DMS53 treated with DMSO at 0.1 percent for 48 hours (cell line): ENCODE results near the gene GPA33.
A peak's percentile ranks its signal among the peaks of the same experiment; 100 is the strongest.

Source experiments
- DNase-seq: peaks from one replicate; lab custom pipeline; 2025; ENCODE audit not compliant: unreplicated experiment; lab: John Stamatoyannopoulos, UW

The GPA33 gene, protein sequence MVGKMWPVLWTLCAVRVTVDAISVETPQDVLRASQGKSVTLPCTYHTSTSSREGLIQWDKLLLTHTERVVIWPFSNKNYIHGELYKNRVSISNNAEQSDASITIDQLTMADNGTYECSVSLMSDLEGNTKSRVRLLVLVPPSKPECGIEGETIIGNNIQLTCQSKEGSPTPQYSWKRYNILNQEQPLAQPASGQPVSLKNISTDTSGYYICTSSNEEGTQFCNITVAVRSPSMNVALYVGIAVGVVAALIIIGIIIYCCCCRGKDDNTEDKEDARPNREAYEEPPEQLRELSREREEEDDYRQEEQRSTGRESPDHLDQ

DNA sequence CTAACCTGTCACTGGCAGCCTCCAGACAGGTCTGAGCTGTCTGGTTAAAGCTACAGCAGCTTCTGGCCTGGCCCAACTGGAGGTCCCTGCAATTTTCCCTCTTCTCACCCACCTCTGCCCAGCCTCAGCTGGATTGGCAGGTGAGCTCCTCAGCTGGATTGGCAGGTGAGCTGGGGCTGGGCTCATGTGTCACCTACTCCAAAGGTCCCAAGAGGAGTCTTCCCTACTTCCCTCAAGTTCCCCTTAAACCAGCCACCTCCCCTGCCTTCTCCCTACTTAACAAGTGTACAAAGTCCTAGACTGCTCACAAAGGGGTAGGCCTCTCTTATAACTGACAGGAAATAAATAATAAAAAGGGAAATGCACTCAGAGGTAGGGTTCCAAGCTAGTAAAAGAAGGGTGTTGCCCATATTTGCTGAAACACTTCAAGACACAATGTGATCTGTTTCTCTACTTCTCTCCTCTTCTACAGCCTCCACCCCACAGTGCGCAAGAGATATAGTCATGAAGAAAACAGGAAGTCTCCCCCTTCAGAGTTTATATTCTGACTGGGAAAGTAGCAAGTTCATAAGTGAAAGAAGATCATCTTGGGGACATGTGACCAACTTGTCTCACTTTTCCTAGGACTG, at the start of gene GPA33:
Gene GPA33, minus strand, starts transcription at position 64 of the 629 bp plus-strand sequence. CDS start 90 bp downstream, outside the sequence.
- no peak for DNase-seq

DNA sequence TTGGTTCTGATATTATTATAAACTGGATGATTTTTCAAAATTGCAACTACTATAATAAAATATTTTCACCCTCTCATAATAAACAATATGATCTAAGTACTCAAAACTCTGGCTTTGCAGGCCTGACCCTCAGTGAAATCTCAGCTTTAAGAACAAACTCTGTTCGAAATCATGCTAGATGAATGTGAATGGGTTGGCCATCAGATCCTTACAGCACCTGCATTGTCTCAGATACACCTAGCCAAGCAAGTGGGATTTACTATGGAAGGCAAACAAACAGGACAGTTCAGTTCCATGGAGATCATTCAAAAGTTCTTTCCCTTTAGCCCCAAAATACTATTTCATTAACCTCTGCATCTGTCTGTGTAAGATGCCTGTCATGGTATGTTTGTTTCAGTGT, 48.5 kb upstream of the GPA33 start:
- no peak for DNase-seq

DNA sequence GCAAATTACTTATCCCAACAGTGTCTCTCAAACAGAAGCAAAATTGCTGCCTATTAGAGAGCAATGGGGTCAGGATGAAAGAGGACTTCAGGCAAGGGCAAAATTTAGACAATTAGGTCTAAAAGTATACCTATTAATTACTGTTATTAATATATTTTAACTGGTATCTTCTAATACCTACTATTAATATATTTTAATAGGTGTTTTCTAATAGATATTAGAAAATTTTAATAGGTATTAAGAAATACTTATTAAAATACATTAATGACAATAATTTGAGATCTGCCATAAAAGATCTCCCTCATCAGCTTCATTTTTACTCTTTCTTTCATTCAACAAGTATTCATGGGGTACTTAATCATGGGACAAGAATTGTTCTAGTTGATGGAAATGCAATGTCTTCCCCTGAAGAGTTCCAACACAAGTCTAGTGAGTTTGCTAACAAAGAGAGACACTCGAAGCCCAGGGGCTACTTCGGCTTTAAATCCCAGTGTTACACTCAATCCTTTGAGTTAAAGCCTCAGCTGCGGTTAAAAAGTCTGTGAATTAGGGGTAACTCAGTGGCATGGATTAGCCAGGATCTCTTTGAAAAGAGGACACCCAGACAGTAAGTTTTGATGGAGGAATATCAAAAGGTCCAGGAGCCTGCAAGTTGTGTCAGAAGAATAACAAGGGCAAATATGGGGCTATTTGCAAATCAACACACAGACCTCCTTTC, 47.8 kb upstream of the GPA33 start:
- DNase-seq, result no peak

DNA sequence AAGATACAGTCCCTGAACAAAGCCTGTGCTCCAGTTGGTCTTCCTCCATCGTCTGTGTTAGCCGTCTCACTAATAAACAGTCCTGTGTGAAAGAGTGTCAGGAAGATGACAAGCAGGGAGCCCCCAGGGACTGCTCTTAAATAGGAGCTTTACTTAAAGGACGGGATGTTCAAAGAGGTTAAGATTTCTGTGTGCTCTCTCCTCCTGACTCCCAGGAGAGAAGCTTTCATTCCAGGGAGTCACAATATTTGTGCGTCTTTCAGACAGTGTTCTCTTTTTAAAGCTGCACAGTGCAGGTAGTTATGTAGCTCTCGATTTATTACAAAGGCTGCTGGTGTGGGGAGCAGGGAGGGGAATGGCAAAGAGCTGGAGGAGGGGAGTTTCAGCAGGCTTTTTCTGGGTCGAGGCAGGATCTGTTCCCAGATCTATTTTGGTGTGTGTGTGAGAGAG, 47.2 kb upstream of the GPA33 start:
- DNase-seq, result no peak

DNA sequence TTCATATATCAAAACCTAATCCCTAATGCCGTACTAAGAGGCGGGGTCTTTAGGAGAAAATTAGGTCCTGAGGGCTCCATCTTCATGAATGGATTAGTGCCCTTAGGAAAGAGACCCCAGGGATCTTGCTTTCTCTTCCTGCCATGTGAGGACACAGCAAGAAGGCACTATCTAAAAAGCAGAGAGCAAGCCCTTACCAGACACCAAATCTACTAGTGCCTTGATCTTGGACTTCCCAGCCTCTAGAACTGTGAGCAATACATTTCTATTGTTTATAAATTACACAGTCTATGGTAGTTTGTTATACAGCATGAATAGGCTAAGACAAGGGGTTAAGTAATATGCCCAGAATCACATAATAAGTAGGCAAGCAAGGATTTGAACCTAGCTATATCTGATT, 46.6 kb upstream of the GPA33 start:
- DNase-seq, result no peak

DNA sequence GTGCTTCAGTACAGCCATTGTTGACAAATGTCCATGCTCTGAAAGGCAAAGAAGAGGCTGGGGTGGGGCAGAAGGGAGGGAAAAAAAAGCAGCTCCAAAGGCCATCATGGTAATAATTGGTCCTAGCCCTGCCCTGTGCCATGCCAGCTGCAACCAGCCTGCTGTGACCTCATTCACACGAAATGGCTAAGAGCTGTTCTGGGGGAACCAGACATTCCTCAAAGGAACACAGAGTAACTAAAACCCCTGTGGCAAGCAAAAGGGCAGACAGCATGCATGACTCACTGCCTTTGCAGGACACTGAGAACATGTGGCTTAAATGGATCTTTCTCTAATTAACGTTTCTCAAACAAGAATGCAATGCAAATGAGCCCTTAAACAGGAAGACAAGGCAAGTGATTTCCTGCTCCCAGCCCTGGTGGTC, 46.0 kb upstream of the GPA33 start:
- DNase-seq, result peak; percentile 52

DNA sequence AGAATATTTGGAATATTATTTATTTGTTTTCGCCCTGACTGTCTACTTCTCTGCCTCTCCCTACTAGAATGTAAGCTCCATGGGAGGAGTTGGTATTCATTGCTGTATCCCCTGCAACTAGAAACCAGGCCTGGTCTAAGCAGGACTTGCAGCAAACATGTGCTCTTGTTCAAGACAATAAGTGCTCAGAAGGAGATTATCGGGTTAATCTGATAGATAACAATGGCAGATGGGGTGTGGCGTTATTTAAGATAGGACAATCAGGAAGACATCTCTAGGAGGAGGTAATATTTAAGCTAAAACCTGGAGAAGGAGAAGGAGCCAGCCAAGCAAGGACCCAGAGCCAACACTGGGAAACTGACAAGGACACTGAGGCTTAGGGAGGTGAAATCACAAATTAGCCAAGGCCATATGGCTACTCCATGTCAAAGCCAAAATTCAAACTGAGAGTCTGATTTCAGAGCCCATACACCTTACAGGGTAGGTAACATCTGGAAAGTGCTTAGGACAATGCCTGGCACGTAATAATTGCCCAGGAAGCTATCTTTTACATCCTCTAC, 45.2 kb upstream of the GPA33 start:
- DNase-seq, result no peak

DNA sequence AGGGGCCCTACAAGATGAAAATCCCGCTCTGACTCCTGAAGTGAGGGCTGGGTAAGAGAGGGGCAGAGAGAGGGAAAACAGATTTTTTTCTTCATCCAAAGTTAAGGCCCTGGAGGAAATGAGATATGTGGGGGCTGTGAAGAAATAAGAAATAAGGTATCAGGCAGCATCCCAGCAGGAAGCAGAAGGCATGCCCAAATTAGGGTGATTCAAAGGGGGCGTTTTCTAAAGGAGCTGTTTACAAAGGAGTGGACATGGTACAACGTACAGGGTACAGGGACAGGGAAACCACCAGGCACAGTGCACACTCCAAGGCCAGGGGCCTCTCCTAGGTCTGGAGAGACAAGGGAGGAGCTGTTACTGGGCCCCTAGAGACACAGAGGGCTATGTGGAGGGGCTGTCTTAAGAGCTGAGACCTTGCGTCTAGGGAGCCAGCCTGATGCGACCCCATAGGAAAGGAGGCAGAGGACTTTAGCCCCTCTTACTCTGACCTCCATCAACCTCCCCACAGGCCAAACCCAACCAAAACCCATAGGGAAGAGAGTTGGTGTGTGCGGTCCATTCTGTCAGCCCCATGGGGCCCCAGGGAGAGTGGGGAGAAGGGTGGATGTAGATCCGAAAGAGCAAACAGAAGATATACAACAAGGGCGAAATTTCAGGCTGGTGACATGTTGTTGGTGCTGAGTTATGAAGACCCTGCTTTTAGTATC, 42.3 kb upstream of the GPA33 start:
- no peak for DNase-seq

DNA sequence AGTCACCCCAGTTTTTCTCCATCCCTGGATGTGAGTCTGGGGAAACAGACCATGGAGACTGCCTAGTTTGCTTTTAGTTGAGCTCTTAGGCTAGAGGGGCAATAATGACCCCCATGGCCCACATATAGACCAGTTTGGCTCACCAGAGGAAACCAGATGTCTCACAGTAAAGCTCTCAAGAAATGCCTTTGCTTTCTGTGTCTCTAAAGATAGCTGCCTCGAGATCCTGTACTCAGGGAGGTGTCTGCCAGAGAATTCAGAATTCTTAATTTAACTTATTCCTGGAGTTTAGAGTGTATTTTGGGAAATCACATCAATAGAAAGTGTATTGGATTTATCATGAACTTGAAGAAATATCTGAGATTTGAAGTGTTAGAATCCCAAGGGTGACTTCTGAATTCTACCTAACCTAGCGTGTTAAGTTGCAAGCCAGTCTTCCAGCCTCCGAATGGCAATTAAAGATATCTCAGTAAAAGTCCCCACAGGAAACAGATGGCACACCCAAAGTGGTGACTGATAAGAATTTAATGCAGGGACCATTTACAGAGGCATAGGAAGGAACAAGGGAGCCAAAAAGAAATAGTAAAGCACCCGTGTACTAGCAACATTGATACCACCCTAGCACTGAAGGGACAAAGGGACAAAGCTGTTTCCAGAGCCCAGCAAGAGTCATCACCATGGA, 40.8 kb upstream of the GPA33 start:
- no peak for DNase-seq

DNA sequence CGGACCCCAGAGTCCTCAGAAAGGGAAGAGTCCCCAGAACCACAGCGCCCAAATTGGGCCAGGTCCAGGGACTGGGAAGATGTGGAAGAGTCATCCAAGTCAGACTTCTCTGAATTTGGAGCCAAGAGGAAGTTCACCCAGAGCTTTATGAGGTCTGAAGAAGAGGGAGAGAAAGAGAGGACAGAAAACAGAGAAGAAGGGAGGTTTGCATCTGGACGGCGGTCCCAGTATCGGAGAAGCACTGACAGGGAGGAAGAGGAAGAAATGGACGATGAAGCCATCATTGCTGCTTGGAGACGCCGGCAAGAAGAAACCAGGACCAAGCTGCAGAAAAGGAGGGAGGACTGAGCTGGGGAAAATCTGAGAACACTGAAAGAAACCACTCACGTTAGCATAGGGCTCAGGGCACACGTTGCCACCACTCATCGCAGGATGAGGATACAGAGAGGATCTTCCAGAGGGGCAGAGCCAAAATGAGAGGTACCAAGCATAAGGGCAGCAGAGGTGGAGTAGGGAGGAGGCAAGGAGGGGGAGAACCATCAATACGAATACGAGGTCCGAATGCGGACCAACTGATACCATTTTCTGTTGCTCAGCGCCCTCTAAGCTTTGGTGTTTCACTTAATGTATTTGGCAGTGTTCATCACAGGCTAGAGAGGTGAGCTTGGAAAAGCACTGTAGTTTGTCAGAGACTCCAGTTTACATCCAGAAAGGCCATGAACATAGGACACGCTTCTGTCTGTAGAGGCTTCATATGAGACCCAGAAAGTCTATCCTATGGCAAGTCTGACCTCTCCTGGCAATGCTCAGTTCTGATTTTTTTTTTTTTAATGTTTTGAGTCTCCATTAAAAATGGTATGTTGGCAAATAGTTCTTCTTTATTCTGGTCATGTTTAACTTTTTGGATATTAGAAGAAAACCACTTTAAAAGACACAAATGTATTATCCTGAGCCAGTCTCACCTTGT, 38.4 kb upstream of the GPA33 start:
- no peak for DNase-seq

DNA sequence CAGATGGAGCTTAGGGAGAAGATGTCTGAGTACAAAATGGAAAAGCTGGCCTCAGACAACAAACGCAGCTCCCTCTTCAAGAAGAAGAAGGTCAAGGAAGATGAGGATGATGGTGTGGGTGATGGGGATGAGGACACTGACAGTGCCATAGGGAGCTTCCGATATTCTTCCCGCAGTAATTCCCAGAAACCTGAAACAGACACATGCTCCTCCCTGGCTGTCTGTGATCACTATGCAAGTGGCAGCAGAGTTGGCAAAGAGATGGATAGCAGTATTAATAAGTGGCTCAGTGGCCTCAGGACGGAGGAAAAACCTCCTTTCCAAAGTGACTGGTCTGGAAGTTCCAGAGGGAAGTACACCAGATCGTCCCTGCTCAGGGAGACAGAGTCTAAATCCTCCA, 37.5 kb upstream of the GPA33 start:
- DNase-seq, result no peak

DNA sequence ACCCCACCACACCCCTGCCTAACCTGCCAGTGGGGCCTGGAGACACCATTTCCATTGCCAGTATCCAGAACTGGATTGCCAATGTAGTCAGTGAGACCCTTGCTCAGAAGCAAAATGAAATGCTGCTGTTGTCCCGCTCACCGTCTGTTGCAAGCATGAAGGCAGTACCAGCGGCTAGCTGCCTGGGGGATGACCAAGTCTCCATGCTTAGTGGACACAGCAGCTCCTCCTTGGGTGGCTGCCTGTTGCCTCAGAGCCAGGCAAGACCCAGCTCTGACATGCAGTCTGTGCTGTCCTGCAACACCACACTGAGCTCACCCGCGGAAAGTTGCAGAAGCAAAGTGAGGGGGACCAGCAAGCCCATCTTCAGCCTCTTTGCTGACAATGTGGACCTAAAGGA, 37.1 kb upstream of the GPA33 start:
- no peak for DNase-seq

DNA sequence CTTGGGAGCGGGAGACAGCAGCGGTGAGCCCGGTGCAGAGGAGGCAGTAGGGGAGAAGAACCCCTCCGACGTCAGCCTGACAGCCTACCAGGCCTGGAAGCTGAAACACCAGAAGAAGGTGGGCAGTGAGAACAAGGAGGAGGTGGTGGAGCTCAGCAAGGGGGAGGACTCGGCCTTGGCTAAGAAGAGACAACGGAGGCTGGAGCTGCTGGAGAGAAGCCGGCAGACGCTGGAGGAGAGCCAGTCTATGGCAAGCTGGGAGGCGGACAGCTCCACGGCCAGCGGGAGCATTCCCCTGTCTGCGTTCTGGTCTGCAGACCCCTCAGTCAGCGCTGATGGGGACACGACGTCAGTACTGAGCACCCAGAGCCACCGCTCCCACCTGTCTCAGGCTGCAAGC, 36.6 kb upstream of the GPA33 start:
- no peak for DNase-seq

DNA sequence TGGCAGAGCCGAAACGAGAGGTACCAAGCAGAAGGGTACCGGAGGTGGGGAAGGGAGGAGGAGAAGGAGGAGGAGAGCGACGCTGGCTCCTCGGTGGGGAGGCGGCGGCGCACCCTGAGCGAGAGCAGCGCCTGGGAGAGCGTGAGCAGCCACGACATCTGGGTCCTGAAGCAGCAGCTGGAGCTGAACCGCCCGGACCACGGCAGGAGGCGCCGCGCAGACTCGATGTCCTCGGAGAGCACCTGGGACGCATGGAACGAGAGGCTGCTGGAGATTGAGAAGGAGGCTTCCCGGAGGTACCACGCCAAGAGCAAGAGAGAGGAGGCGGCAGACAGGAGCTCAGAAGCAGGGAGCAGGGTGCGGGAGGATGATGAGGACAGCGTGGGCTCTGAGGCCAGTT, 36.1 kb upstream of the GPA33 start:
- no peak for DNase-seq

DNA sequence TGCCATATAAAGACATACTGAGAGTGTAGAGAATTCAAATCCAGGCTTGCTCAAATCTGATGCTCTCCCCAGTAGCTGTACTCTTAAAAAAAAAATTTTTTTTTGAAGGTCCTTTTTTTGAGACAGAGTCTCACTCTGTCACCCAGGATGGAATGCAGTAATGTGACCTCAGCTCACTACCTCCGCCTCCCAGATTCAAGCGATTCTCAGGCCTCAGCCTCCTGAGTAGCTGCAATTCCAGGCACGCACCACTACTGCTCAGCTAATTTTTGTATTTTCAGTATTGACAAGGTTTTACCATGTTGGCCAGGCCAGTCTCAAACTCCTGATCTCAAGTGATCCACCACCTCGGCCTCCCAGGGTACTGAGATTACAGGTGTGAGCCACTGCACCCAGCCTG, 32.4 kb upstream of the GPA33 start:
- no peak for DNase-seq

DNA sequence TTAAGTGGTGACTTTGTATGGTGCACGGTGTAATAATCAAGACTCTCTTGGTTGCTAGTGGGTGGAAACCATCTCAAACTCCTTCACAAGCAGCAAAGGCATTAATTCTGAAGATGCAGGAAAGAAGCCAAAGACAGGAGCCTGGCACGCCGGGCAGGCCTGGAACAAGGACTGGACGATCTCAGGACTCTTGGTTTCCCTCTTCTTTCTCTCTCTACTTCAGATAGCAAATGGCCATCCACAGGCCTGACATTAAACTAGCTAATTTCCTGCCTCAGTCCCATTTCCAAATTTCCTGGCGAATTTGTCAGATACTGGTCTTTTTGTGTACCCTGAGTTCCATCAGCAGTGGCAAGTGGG, 31.9 kb upstream of the GPA33 start:
- no peak for DNase-seq

DNA sequence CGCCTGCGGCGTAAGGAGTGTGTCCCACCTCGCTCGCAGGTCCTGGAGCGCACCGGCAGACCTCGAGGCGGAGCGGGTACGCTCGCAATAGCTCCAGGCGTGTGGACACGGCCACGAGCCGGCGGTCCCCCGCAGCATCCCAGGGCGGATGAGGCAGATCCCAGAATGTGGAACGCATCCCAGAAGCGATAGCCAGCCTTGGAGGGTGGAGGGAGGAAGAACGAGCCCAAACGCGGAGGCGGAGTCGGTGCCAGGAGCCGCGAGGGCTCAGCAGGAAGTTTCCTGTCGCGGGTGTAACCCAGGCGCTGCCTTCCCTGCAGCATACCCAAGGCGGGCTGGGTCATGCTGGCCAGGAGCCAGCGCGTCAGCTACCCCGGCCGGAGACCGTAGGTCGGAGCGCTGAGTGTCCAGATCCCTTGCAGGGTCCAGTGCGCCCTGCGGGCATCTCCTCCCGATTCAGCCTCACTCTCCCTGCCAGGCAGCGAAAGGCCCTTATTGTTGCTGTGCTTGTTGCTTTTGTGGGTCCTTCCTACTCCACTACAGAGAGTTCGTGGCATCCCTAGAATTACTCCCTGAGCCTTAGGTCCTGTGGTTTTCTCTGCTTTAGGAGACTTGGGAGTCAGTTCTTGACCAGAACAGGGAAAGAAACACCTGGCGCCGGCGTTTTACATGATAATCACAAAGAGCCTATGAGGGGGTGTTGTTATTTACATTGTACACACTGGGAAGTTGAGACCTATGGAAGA, 31.4 kb upstream of the GPA33 start:
- DNase-seq, result peak; percentile 64

DNA sequence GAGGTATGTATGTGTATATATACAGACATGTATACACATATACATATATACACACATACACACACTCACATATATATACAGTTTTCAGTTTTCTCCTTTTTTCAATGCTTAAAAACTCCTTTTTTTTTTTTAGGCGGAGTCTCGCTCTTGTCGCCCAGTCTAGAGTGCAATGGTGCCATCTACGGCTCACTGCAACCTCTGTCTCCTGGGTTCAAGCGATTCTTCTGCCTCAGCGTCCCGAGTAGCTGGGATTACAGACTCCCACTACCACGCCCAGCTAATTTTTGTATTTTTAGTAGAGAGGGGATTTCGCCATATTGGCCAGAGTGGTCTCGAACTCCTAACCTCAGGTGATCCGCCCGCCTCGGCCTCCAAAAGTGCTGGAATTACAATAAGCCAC, 30.7 kb upstream of the GPA33 start:
- no peak for DNase-seq

DNA sequence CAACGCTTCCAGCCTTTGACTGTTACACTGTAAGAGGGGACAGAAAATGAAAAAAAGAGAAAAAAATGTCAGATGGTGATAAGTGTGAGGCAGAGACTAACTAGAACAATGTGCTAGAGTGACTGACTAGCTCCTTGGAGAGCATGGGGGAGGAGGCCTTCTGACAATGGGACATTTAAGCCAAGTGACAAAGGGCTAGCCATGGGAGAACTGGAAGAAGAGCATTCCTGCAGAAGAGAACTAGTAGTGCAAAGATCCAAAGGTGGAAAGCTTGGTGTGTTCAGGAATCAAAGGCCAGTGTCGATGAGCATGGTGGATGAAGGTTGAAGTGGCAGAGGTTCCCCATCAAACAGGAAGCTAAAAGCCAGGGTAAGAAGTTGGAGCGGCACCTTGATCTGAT, 29.5 kb upstream of the GPA33 start:
- DNase-seq, result no peak
